ENCODE results near the gene N4BP2L1. TPM values are rescaled to one million over a fixed set of nuclear protein-coding genes. Genes with fewer than 3 reads are reported as not detected.

The N4BP2L1 gene
- total RNA-seq (2021; ENCODE audit: unreplicated experiment), result 1.1 TPM
- polyA plus RNA-seq (2012), result 0.09 and 0.22 TPM in 2 replicates
- percentile 44 among the genes with signal in this experiment for Bru-seq, nascent RNA
- percentile 87 among the genes with signal in this experiment for BruChase-seq, experiment 1, labeled RNA remaining after a 6-hour chase
- BruChase-seq, experiment 2, labeled RNA remaining after a 2-hour chase, result percentile 68 among the genes with signal in this experiment
- long read RNA-seq, result 0 reads

DNA sequence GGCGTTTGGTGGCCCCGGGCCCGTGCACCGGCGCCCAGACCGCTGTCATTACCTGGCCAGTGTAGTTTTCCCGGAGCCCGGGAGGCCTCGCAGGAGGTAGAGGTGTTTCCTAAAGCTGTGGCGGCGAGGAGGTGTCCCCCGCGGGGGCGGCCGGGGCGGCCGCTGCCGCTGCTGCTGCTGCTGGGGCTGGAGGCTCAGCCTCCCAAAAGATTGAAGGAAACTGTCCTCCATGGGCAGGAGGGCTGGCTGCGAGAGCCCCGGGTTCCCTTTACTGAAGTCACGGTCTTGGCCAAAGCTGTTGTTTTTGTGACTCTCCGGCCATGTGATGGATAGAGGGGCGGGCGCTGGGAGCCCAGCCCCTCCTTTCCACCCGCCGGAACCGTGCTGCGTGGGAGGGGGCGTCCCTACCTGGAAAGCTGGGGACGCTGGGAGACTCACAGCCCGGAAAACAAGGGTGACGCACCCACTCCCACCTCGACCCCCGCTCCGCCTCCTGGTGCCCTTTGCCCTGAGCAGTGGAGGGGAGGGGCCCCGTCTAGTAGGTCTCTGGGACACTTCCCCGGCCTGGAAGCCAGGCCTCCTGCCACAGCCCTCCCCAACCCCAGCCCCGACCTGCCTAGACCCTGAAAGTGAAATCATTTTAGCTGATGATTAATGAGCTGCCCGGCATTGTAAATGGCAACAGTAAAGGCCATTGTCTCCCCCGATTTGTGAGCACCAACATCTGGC is at the start of gene N4BP2L1:
Gene N4BP2L1, minus strand, starts transcription at position 279 of the 729 bp plus-strand sequence. Its CDS starts 48 bp downstream, at position 231.
- no peaks in the 10 kb centered on the region for H3K9me3 ChIP-seq (ENCODE audit: control insufficient read depth in 1 of 2, insufficient read depth in 1 of 2, low read depth in 1 of 2, low read length in 2 of 2)
- intact Hi-C loops (cut with micrococcal nuclease), result no loop called here
- no peak within 1 kb of the TSS for H2AFZ ChIP-seq (ENCODE audit: low read depth, low read length, poor library complexity, severe bottlenecking)

More for the DNA sequence above, at the start of gene N4BP2L1:
- ChIA-PET RAD21 (ENCODE audit: low non-redundant PET in 1 of 2, low total read pairs in 2 of 2, uncharacterized antibody in 2 of 2, unreplicated experiment in 2 of 2) (no interaction called here), CTCF (no interaction called here), POLR2A (no interaction called here)
- H3K4me3 ChIP-seq (replicated peaks in 1 of 2; ENCODE audit: low read depth in 1 of 2, low read length in 2 of 2), result no peak within 1 kb of the TSS
- no peak within 1 kb of the TSS for H3K9ac ChIP-seq (ENCODE audit: low read length)
- no peak for TF ChIP-seq FOSL1 (IDR thresholded peaks at IDR 0.05; ENCODE audit: low read depth)
- no peak for TF ChIP-seq YY1 (IDR thresholded peaks at IDR 0.05; ENCODE audit: extremely low read depth, insufficient replicate concordance, low read depth, low read length)
- TF ChIP-seq, protein P1, sequence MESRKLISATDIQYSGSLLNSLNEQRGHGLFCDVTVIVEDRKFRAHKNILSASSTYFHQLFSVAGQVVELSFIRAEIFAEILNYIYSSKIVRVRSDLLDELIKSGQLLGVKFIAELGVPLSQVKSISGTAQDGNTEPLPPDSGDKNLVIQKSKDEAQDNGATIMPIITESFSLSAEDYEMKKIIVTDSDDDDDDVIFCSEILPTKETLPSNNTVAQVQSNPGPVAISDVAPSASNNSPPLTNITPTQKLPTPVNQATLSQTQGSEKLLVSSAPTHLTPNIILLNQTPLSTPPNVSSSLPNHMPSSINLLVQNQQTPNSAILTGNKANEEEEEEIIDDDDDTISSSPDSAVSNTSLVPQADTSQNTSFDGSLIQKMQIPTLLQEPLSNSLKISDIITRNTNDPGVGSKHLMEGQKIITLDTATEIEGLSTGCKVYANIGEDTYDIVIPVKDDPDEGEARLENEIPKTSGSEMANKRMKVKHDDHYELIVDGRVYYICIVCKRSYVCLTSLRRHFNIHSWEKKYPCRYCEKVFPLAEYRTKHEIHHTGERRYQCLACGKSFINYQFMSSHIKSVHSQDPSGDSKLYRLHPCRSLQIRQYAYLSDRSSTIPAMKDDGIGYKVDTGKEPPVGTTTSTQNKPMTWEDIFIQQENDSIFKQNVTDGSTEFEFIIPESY (IDR thresholded peaks at IDR 0.05; ENCODE audit: extremely low read depth, insufficient replicate concordance, low read length), result no peak
- no peak for TF ChIP-seq POLR2AphosphoS5 (IDR thresholded peaks at IDR 0.05; ENCODE audit: low read depth, low read length)
- TF ChIP-seq CBX3 (IDR thresholded peaks at IDR 0.05; ENCODE audit: low read depth), result no peak
- TF ChIP-seq POLR2A (IDR thresholded peaks at IDR 0.05; ENCODE audit: borderline replicate concordance, extremely low read depth, insufficient read depth, insufficient read length), result no peak
- TF ChIP-seq, protein P2, sequence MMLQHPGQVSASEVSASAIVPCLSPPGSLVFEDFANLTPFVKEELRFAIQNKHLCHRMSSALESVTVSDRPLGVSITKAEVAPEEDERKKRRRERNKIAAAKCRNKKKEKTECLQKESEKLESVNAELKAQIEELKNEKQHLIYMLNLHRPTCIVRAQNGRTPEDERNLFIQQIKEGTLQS (IDR thresholded peaks at IDR 0.05), result no peak
- no peak for TF ChIP-seq SIN3A (IDR thresholded peaks at IDR 0.05; ENCODE audit: low read depth)
- no peak for TF ChIP-seq ZFX (IDR thresholded peaks at IDR 0.05)
- no peak for TF ChIP-seq EGR1 (IDR thresholded peaks at IDR 0.05; ENCODE audit: low read depth)
- no peak for TF ChIP-seq ELF1 (IDR thresholded peaks at IDR 0.05; ENCODE audit: borderline replicate concordance, low read depth)
- TF ChIP-seq, protein P3, sequence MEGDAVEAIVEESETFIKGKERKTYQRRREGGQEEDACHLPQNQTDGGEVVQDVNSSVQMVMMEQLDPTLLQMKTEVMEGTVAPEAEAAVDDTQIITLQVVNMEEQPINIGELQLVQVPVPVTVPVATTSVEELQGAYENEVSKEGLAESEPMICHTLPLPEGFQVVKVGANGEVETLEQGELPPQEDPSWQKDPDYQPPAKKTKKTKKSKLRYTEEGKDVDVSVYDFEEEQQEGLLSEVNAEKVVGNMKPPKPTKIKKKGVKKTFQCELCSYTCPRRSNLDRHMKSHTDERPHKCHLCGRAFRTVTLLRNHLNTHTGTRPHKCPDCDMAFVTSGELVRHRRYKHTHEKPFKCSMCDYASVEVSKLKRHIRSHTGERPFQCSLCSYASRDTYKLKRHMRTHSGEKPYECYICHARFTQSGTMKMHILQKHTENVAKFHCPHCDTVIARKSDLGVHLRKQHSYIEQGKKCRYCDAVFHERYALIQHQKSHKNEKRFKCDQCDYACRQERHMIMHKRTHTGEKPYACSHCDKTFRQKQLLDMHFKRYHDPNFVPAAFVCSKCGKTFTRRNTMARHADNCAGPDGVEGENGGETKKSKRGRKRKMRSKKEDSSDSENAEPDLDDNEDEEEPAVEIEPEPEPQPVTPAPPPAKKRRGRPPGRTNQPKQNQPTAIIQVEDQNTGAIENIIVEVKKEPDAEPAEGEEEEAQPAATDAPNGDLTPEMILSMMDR (IDR thresholded peaks at IDR 0.05 in 2 of 3, conservative IDR thresholded peaks at IDR 0.05 in 1 of 3; ENCODE audit: borderline replicate concordance in 1 of 3, insufficient read depth in 1 of 3, low read depth in 2 of 3, low read length in 2 of 3), result no peak
- no TSS peak for BruUV-seq (replicated peaks)
- no peak for DNase-seq (ENCODE audit: low read depth, low spot score)
- H3K9me2 ChIP-seq (ENCODE audit: insufficient read depth), result no peaks in the 10 kb centered on the region
- ATAC-seq, result no peak
- no peaks in the 10 kb centered on the region for H3K4me1 ChIP-seq (ENCODE audit: control insufficient read depth in 1 of 2, insufficient read depth in 2 of 2, low read length in 2 of 2)
- 0 out of 4 replicates have a peak, but pooled peaks cover 0 to 2% of the 10 kb centered on the region in 2 experiments for H3K36me3 ChIP-seq (ENCODE audit: control insufficient read depth in 1 of 2, insufficient read depth in 2 of 2, low read length in 2 of 2)
- H3K79me2 ChIP-seq (ENCODE audit: insufficient read depth, low read length), result no peaks in the 10 kb centered on the region
- H4K20me1 ChIP-seq (ENCODE audit: insufficient read depth), result no peaks in the 10 kb centered on the region
- H3K27ac ChIP-seq (ENCODE audit: low read depth, low read length), result no peak within 1 kb of the TSS
- no peak within 1 kb of the TSS for H3K4me2 ChIP-seq (ENCODE audit: low read length)
- no peaks in the 10 kb centered on the region for H3K27me3 ChIP-seq (ENCODE audit: insufficient read depth, low read length)

Data from HCT116 (cell line).